GM18502 (cell line): ENCODE data around the gene GHRL.

Experiments used
- ATAC-seq: cut with Tn5 transposase; IDR thresholded peaks from one replicate; pipeline ENCODE4 v1.9.1; 2021; ENCODE audit warnings: mild to moderate bottlenecking; ENCODE audit not compliant: unreplicated experiment, poor library complexity

The GHRL gene, protein sequence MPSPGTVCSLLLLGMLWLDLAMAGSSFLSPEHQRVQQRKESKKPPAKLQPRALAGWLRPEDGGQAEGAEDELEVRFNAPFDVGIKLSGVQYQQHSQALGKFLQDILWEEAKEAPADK

DNA sequence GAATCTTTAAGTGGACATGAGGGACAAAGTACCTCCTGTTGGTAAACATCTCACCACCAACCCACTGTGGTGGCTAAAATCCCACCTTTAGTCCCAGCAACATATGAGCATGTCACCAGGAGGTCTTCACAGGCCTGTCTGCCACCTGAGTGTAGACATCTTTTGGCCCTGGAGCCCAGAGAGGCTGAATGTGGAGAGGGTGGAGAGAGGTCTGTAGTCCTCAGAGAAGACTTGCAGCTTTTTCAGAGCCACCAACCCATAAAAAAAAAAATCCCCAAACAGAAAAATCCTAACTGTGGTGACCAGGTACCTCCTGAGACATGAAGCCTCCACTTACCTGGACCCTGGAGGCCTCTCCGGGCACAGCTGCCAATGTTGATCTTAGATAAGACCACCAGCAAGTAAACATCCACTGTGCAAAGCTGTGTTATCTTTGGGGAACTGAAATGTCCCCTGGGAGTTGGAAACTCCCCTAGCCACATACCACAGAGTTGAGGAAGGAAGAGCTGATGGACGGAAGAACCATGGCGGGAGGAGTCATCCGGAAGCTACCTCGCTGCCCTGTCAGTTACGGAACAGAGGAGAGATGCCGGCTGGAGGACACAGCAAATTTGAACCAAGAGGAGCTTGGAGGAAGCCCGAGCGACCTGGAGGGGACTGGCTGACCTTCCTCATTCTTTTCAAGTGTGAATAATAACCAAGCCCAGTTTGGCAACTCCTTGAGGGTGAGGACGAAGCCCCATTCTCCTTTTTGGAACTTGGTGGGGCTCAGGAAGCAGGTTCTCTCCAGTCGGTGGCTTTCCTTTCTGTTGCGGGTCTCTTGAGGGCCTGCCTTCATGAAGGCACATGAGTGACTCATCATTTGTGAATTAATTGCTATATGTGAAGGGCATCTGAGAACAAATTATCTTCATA lies at the start of gene GHRL:
GHRL (minus strand) TSS at position 443 of the 915 bp plus-strand sequence. CDS start 2,767 bp downstream, outside the sequence.
- ATAC-seq, result peak; percentile 86

DNA sequence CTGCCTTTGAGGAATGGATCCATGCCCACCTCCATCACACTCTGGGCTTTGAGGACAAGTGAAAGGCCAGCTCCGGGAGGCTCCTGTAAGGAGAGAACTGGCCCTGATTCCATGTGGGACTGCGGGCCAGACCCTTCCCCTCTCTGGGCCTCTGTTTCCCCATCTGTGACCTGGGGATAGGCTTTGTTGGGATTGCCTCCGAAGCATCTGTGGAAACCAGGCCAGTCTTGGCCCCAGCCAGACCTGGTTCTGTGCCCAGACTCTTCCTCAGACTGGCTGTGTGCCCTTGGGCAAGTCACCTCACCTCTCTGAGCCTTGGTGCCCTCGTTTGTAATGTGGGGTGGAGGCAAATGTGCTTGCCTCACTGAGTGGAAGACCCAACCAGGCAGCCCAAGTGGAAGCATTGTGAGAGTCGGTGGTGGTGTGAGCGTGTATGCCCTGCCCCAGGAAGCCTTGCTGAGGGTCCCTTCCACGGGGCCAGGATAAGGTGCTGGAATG lies 49.2 kb upstream of the GHRL start:
- no peak for ATAC-seq

DNA sequence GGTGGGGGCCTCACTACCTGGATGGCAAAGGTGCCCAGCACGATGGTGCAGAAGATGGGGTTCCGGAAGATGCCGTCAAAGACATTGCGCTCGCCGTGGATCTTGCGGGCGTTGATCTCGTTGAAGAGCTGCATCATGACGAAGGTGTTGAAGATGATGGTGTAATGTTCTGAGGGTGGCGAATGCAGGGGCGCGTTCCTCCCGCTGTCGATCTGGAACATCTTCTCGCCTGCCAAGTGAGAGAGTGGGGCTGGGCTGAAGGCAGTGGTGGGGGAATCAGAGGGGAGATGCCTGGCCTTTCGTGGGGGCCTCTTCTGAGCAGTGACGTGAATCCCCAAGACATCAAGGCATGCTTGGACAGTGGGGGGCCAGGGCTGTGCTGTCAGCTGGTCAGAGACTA lies 47.7 kb upstream of the GHRL start:
- ATAC-seq, result no peak

DNA sequence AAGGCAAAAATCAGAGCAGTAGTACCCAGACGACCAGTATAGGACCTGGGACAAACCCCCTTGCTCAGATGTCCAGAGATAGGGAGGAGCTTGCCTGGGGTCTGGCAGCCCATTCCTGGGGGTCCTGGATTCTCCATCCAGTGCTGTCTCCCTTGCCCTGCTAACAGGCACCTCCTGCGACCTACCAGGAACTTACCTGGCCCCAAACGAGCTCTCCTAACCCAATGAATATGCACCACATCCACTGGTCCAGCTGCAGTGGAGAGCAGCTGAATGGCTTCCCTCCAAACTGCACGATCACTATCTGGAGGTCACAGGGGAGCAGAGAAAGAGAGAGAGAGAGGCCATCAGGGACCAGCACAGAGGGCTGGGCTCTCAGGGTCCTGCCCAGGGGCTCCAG lies 47.3 kb upstream of the GHRL start:
- no peak for ATAC-seq

DNA sequence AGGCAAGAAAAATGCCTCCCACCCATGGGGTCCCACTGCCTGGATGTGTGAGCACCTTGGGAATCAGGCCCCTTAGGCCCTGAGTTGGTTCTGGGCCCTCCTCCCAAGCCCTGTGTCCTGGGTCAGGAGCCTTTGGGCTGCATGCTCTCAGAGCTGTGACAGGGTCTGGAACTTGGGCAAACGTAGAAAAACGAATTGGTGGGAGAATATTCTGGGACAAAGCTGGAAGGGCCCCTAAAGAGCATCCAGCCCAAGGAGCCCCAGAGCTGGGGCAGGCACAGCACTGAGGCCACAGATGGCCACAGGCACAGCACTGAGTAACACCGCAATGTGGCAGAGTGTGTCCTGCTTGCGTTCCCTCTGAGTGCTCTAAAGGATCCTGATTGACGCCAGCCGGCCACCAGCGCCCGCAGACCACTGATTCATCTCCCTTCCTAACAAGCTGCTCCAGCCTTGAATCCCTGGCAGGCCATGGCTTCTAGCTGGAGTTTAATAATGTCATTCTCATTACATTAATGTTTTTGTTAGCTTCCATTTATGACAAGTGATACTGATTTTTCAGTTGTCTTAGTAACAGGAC lies 46.7 kb upstream of the GHRL start:
- no peak for ATAC-seq

DNA sequence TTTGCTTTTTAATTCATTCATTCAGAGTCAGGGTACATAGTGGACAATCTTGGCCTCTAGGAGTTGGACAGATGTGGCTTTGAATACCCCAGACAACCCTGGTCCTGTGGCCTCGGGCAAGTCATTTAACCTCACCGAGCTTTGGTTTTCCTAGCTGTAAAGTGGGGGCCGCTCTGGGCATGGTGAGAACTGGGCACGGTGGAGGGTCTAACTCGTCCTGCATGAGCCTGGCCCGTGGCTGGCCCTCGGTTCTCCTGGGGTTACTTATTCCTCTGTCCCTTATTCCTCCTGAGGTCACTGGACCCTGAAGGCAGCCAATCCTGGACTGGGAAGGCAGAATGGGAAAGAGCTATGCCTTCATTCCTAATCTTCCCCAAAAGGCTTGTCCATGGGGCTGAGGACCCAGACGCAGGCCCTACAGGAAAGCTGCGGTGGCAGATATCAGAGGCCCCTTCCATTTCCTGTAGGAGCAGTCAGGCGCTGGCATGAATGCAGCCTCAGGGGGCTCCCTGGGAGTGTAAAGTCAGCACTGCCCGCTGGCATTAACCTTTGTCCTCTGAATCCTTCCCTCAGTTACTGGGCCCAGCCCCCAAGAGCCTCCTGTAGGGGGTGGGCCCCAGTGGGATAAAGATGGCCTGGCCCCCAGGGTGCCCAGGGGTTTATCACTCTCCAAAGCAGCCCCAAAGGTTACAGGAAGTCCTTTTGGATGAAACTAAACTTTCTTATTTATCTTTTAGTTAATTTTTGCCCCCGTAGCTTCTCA lies 46.0 kb upstream of the GHRL start:
- no peak for ATAC-seq

DNA sequence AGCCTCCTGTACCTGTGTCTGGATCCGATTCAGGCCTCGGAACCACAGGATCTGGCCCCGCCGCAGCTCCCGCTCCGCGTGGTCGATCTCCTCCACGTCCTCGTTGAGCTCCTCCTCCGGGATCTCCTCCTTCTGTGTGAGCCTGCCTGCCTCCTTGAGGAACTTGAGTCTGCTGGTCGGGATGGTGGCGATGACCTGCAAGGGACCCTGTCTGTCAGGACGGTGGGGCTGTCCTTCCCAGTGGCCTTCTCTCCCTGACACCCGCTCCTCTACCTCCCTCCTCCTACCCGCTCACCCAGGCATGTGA lies 45.4 kb upstream of the GHRL start:
- ATAC-seq, result no peak

DNA sequence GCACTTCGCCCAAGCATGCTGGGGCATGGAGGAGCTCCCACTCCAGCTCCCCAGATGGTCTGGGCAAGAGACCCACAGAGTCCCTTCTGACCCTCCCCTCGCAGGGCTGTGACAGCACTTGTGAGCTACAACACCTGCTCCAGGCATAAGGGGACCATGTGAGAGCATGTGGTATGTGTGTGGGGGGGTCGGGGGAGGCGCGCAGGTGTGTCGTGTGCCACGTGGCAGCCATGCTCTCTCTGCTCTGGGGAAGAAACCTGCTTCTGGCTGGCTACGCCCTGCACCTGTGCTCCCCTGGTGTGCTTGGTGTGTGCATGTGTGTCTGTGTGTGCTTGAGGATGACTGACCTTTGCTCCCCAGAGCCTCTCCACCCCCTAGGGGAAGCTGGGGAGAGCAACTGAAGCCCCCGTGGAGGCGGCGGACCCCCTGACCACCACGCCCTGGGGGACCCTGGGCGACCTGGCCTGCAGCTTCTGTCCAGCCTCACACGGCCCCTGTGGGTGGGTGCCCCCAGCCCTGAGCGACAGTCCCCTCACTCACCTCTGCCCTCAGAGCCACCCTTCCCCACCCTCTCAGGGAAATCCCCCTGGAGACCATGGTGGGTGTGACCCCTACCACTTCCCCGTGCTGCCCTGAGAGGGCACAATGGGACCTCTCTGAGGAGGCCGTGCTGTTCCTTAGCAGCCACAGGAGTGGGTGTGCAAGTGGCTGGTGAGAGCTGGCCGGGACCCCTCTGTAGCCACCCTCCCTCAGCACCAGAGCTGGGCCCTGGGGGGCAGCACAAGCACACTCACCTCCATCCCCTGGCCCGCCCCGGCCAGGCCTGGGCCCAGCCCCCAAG lies 44.8 kb upstream of the GHRL start:
- no peak for ATAC-seq

DNA sequence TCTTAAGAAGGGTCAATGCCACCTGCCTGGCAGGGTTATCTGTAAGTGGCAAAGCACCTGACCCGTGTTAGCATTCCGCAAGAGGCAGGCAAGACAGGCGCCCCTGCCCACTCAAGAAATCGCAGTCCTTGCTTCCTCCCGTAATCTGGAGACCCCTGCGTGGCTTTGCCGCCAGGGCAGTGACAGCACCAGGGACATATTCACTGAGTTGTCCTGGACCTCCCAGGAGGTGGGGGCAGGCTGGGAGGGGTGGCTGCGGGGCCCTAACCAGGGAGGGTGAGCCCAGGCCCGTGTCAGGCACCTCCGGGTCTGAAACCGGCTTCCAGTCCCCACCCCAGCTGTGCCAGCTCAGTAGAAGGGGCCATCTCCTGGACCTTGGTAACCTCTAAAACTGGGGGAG lies 44.0 kb upstream of the GHRL start:
- ATAC-seq, result no peak

DNA sequence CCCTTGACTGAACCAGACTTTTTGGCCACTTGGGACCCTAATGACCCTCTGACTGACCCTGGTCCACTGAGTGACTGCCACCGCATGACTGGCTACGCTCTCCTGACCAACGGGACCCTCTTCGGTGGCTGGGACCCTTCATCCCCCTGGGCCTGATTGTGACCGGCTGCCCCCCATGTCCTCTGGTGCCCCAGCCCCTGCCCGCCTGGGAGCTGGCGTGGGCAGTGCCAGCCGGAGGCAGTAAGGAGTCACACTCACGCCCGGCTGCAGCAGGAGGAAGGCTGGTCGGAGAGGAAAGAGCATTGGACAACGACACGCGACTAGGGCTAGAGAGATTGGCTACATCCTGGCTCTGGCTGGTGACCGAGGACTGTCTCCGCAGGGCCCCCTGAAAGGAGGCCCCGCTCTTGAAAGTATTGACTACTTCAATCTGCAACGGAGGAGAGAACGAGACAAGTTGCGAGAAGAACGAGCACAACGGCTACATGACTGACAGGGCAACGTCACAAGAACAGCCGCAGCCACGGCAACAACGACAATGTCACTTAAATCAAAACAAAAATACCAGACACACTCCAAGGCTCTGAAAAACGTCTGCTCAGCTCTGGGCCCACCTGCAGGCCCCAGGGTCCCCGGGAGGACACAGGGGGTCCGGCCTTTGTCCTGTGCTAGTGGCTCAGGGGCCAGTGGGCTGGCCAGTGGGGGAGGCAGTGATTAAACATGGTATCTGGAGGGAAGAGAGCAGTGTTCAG lies 43.3 kb upstream of the GHRL start:
- ATAC-seq, result no peak

DNA sequence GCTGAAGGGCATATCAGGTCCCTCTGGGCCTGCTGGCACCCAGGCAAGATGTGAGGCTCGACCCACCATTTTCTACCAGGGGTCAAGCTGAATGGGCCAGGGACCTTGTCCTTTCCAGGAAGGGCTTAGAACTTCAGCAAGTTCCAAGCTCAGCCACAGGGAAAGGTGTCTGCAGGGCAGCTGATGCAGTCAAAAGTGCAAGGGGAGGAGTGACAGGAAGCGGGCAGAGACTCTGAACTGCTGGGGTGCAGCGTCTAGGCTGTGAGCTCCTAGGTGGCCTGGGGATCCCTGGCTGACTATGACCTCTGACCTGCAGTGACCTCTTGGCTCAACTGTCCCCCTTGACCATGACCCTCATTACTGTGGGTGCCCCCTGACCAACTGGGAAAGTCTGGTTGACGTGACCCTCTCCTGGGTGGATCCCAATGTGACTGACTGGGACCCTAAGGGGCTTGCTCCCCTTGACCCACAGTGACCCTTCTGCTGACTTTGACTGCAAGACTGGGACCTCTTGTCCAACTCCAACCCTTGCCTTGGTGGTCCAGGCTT lies 42.5 kb upstream of the GHRL start:
- no peak for ATAC-seq

DNA sequence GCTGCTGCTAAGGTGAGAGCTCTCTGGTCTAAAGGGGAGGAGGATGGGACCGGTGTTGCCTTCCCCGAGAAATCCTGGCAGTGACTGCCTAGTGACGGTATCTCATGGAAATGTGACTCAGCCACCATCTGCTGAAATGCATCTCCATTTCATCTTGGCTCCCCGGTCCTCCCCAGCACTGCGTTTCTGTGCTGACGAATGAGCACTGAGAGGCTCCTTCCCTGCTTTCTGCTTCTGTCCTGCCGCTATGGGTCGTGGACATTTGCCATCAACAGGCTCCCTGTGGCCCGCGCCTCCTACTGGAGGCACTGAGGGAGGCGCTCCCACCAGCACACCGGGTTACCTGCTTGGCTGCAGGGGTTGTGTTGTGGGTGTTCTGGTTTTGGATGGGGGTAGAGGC lies 41.7 kb upstream of the GHRL start:
- no peak for ATAC-seq

DNA sequence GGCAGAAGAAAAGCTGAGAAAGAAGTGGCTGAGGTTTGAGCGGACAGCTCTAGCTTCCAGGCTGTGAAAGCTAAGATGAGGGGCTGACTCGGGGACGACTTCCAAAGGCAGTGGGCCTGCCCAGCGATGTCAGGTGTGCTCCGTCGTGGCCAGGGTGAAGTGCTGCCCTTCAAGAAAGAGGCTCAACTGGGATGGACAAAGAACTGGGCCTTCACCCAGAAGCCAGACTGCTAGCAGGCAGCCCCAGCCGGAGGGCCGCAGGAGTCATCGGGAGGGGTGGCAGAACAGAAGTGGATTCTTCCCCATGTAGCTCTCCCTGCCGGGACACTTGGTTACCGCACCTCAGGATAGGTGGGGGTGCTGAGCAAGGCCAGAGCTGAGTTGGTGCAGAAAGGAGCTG lies 41.3 kb upstream of the GHRL start:
- no peak for ATAC-seq

DNA sequence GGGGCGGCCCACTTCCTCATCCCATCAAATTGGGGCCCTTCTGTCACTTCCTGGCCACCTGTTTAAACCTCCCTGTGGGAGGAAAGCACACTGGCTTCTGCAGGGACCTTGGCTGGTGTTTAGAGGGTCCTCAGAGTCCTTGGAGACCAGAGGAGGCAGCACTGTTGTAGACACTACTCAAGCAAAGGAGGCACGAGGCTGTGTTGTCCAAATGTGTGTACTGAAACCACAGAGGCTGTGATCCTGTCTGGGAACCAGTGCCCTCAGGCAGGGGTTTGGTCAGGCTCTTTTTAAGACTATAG lies 40.6 kb upstream of the GHRL start:
- ATAC-seq, result no peak

DNA sequence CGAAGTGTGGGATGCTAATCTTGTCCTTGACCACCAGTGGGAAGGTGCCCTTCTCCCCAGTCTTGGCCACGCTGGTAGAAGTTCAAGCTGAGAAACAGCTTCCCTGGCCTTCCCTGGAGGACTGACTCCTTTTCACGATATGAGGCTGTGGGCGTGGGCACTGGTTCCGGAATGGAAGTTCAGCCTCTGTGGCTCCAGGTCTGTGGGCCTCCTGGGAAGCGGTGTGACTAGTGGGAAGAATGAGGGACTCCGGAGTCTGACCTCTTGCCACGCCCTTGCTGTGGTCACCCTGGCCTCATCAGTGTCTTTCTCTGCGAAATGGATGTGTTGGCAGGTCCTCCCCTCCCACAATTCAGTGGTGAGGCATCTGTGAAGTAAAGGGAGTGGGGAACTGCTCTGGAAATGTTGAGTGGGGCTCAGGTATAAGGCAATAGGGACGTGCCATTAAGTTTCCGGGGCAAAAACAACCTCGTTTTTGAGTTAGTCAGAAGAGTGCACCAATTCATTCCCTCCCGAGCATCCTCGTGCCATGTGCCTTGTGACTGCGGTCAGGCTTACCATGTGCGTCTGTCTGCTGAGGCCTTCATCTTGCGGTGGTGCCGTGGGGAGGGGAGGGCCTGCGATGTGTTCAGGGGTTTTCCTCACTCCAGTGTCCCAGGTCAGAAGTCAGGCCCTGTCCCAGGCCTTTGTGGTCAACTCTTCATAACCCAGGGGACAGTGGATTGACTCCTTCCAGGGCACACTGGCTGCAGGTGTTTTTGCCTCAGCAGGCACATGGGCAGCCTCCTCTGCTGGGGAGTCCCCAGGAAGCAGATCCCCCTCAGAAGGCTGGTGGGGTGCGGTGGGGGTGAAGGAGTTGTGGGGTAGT lies 40.0 kb upstream of the GHRL start:
- no peak for ATAC-seq

DNA sequence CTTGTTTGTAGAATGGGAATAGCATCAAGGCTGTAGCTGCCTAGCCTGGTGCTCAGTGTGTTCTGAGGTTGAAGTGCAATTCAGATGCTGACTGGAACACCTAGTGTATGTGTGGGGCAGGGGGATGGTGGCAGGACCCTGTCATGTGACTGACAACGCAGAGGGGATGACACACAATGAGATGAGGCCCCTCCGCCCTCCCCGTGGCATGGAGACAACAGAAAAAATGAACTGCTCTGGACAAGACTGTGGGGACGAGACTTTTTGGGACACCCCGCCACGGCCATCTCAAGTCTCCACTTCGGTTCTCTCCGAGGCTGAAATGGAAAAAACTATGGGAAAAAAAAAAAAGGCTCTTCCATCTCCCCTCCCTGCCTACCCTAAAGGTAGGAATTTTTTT lies 38.6 kb upstream of the GHRL start:
- ATAC-seq, result no peak

DNA sequence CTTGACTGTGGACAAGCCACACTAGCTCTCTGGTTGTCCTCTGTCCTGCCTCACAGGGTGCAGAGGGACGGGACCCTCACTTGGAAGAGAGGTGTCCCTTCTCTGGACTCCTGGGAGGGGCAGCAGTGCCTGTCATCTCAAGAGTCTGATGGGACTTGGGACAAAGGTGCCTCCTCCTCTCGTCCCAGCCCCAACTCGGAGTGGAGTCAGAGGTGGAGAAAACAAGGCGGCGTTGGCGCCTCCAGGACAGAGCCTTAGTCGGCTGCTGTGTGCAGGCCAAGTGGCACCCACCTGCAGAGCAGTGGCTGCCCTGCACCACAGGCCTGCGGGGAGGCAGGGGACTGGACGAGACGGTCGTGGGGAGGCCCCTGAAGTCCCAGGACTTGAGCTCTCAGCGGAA lies 37.6 kb upstream of the GHRL start:
- ATAC-seq, result no peak

DNA sequence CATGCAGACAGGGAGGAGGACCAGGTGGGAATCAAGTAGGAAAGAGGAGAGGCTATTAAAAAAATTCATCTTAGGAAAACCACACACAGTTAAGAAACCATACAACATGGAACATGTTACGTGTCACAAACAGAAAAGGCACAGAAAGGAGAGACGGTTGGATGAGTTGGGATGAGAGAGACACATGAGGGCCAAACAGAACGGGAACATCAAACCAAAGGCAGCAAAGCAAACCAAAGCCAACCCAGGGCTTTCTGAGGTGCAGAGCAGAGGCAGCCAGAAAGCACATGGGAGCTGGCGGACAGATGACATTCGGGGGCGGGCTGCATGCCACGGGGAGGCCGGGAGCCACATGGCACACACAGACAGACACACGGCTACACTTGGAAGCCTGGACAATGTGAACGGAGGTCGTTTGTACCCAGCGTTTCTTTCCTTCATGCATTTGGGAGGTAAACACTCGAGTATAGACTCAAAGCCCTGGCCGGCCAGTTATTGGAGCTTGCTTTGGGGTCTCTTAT lies 36.8 kb upstream of the GHRL start:
- no peak for ATAC-seq
